Hematopoietic multipotent progenitor cell treated with erythropoietin and hydrocortisone succinate and interleukin-3 and kit ligand, for 4 days (in vitro differentiated cells): ENCODE results near the gene RYR2.

ENCODE experiments used
- DNase-seq: peaks from one replicate; pipeline ENCODE4 v3.0.0-alpha.2; 2015

The RYR2 gene

DNA sequence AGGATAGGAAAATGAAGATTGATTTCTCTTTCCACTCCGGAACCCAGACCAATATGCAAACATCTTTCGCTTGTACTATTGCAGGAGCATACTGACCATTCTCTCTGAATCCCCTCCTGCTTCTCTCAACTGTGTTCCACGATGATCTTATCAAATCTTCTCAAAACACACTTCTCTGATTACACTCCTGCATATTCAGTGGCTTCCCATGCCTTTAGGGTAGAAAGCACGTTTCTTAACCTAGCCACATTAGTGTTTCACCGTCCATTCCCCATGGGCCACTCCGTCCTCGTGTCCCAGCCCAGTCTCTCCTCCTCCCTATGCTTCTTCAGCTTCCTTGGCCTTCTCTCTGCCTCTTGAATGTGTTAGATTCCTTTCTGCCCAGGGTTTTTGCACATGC is 650.3 kb downstream of the RYR2 start:
- DNase-seq: no peak

DNA sequence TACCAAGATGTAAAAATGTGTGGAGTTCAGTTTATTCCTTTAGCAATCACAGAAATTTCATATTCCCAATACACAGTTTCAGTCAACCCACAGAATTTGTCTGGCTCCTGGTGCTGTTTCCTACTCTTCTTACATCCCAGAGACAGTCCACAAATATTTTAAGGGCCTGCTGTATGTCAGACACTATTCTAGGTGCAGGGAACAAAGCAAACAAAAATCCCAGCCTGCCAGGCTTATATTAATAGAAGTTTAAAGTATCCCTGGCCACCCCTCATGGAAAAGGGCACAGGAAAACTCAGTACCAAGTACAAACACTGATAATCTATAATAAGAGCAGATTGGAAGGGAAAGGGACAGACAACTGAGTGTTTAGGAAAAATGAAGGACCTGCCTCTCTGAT is 653.9 kb downstream of the RYR2 start:
- DNase-seq: no peak

DNA sequence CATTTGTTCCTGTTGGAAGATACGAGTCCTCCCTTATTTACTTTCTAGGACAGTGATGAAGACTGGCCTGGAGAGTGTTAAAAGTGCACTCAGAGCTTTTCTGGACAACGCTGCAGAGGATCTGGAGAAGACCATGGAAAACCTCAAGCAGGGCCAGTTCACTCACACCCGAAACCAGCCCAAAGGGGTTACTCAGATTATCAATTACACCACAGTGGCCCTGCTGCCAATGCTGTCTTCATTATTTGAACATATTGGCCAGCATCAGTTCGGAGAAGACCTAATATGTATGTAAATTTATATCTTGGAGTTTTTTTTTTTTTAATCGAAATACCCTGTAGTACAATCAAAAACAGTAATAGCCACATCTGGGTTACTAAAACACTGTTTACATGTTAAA is 658.2 kb downstream of the RYR2 start:
- DNase-seq: no peak

DNA sequence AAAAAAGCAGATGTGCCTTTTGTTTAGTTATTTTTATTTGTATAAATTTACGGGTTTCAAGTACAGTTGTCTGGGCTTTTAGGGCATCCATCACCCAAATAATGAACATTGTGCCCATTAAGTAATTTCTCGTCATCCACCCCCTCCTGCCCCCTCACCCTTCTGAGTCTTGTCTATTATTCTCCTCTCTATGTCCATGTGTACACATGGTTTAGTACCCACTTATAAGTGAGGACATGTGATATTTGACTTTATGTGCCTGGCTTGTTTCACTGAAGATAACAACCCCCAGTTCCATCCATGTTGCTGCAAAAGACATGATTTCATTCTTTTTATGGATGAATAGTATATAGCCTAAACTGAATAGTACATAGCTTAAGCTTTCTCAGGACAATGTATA is 659.5 kb downstream of the RYR2 start:
- no peak for DNase-seq

DNA sequence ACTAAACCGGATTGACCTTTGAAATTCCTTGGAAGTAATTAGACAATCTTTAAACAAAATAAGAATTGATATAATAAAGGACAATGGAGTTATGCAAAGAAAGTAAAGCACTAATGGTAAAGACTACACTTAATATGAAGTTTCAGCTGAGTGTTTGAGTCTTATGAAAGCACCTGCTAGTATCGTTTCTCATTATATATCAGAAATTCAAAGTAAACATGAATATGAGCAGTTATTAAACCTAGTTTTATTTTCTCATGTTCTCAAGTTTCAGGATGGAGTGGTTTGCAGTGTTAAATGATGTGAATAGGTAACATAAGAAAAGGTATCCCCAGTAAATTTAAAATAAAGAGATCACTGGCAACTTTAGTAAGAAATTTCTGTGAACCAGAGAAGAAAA is 660.2 kb downstream of the RYR2 start:
- no peak for DNase-seq

DNA sequence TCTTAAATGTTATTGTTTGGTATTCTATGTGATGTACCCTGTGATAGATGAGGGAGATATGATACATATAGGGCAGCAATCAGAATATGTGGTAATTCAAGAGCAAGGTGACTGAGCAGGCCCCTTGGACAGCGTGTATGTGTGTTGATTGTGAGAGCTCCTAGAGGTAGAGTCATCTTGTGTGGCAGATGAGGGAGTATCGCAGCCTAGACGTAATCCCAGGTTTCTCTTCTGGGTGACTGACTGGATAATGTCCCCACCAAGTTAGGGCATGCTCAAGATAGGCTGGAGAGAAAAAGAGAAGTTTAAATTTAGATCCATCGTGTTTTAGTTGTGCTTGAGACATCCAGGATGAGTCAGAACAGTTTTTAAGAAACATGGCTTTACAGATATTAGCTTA is 663.5 kb downstream of the RYR2 start:
- no peak for DNase-seq

DNA sequence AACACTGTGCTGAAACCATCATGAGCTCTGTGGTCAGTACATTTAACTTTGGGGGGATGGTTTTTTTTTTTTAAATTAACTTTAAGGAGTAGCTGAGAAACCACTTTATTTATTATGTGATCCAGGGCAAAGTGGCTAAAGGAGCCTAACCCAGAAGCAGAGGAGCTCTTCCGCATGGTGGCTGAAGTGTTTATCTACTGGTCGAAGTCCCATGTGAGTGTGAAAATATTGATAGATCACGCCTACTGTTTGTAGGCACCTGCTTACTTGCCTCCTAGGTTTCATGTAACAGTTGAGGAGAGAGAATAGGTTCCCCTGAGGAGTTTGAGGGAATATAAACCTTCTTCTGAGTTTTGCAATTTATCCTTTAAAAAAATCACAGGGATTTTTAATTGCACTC is 667.4 kb downstream of the RYR2 start:
- DNase-seq: no peak

DNA sequence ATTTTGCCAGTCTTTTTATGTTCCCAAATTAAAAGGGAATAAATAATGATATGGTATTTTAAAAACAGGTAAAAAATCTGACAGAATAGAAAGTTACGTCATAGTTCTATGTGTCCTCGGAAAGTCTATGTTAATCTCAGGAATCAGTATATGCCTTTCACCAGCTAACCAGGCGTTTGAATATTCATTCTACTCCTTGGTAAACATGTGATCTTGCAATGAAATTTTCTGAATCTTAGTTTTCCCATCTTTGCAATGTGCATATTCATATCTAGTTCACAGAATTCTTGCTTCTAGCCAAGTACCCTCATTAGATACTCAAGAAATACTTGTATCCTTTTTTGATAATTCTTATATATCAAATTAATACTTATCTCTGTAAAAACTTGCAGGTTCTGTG is 669.3 kb downstream of the RYR2 start:
- DNase-seq: no peak

DNA sequence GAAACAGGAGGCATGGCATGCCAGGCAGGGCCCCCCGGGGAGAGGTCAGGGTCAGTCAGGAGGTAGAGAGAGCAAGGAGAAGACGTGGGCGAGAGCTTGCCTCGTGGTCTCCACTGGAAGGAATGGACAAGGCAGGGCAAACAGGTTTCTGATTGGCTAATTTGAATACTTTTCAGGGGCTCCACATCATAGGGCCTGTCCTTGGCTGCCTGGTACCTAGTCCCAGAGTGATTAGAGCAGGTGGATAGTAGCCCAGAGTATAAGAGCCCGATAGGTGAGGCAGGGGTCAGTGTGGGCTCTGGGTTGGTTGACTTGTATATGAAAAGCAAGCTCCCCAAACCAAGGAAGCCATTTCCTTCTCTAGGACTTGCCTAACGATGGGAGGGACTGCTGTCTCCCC is 670.1 kb downstream of the RYR2 start:
- no peak for DNase-seq

DNA sequence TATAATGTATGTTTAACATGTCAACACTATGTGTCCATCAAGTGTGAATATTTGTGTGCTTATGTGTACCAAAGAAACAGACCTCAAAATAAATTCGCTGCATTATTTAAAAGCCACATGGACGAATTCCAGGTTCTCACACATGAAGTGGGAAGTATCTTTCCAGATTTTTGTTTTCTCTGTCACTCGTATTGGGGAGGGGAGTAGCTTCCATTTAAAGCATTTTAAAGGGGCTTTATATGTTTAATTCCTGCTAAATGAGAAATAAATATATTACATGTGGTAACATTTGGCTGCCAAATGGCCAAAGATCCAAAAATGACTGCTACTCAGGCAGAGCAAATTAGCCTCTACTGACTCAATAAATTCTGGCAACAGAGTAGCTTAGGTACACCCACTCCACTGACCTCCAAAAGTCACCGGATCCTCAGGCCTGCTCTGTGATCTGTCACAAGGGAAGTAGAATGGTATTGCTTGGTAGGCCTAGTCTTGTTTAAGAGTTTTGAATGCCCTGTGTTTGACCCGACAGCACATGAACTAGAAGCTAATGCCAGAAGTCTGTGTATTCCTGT is 670.7 kb downstream of the RYR2 start:
- no peak for DNase-seq

DNA sequence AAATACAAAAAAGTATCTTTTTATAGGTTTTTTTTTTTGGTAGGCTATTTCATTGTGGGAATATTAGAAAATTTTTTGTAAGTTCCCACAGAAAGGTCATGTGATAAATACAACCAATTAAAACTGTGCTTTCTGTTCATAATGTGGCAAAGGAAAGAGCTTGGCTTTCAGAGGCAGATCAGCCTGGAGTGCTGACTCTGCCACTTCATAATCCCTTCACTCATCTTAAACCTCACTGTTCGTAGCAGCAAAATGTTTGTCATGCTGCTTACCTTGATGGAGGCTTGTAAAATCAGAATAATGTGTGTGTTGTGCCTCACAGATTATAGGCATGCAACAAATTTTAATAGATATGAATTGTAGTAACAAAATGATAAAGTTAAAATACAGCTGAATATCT is 671.9 kb downstream of the RYR2 start:
- no peak for DNase-seq

DNA sequence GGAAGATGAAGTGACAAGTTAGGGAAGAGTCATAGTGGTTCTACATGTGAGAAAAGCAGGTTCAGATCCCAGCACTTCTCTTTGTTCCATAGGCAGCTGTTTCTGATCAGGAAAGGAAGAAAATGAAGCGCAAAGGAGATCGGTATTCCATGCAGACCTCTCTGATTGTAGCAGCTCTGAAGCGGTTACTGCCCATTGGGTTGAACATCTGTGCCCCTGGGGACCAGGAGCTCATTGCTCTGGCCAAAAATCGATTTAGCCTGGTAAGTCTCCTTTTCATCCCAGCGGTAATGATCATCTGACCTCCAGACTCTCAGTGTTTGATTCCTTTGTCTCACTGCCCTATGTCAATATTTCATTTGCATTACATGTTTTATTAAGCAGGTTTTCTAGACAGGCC is 675.1 kb downstream of the RYR2 start:
- DNase-seq: no peak

DNA sequence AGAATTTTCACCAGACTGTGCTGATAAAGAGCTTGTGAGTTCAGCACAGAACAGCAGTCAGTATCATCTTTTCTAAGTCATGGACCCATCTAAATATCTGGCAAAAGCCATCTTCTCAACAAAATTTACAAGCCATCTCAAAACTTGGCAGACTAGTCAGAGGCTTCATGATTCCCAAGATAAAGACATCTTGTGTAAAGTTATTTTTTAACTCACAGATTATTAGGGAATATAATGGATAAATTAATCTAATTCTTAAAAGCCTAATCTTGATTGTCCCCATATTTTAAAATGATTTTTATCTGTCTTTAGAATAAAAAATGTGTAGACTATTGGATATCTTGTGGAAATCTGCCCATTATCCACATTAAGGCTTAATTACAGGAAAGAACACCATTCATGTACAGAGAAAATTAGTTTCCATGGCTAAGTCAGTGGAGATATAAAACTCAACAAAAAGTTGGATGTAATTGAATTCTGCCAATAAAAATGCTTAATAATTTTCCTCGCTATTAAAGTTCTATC is 688.9 kb downstream of the RYR2 start:
- DNase-seq: no peak

DNA sequence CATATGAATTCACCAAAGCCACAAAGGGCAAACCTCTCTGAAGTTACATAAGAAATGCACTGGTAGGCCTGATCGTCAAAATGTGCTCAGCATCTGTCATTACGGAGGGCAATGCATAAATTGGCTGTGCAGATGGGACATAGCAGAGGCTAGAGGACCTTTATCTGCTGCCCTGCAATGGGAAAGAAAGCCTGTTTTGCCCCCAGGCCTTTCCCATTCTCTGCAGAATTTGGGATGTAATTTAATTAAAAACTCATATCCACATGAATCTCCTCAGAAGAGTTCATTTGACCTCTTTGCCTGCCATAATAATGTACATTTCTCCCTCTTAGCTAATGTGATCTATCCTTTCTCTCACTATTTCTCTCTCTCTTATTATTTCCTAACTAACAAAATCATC is 690.7 kb downstream of the RYR2 start:
- no peak for DNase-seq

DNA sequence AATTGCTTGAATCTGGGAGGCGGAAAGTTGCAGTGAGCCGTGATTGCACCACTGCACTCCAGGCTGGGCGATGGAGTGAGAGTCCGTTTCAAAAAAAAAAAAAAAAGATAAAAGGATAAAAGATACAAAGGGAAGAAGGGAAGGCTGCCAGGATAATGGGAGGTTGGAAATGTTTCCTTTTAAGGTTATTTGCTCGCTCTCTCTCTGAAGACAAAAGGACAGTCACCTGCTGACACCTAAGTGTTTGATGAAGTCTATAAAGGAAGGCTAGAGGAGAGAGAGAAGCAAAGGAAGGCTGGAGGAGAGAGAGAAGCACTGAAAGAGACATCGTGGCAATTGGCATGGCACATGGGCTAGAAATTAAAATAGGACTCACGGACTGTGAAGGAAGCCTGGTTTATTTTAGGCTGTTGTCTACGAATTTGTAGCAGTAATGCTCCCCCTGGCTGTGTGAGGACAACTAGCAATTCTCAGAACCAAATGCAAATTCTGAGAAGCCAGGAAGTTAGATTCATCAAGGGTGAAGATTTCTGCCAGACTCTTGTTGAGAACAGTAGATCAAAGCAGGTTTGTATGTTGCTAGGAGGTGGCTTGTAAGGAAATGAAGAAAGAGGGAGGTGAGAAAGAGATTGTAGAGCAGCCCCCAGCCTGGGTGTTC is 694.5 kb downstream of the RYR2 start:
- DNase-seq: peak; percentile 76

DNA sequence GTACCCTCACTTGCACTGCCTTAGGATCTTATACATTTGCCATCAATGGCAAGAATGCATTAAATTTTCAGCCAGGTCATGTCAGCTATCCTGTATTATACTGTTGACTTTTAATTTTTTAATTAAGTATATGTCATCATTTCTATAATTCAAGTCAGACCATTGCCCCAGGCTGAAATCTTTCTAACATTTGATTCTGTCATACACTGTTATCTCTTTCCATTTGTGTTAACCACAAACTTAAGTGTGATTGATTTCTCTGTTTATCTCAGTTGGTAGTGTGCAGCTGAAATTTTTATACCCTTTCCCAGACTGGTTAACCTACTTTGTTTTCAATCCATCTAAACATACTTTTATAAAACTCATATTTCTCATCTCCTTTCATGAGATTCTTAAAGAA is 695.5 kb downstream of the RYR2 start:
- DNase-seq: peak; percentile 2

DNA sequence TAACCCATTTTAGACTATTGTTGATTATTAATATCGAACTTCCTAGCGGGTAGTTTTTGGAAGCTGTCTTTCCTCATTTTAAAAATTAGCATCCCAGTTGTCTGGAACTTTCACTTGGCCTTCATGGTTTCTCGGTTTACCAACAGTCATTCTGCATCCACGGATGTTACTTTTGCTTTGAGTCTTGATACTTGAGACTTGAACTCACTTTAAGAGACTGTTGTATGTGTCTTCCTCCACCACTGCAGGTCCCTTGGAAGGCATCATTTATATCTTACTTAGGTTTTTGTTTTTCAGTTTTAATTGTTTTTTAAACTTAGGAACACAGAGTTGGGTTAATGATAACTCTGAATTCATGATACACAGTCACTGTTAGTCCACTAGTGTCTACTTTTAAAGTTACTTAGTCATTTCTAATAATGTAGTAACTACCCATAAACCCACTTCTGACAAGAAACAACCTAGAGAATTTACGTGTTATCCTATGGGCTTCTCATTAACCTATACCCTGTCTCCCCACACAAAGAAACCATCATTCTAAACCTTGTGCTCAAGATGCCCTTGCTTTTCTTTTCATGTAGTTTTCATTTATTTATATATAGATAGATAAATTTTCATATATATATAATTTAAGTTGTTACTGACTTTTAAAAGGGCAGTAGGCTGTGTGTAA is 696.1 kb downstream of the RYR2 start:
- DNase-seq: no peak

DNA sequence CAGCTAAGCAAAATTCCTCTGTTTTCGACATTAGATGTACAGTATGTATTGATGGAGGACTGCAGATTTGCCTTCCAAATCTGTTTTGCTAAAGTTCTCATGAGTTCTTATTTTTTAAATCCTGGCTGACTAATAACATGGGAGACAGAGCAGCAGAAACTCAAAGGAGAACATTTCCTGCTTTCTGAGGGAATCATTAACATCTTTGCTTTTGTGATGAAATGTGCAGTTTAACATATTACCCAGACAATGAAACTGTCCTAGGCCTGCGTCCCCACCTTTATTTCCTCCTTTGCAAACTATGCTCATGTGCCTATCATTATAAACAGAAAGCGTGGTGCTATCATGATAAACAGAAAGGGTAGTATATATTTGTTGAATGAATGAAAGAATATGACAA is 698.9 kb downstream of the RYR2 start:
- no peak for DNase-seq

DNA sequence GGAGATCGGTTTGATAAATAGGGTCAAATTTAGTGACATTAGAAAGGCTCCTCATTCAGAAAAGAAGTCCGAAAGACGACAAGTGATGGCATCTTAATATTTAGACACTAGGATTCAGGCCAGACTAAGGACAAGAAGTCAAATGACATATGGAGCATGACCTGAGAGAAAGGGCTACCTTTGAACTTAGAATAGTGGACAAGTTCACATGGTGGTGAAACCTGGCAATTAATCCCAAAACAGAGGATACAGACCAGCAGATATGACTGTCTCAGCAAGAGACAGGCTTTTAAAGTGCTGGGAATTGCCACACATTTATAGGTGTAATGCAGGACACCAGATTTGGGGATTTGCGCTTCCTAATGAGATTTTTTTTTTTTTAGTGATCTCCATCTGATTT is 703.6 kb downstream of the RYR2 start:
- no peak for DNase-seq

DNA sequence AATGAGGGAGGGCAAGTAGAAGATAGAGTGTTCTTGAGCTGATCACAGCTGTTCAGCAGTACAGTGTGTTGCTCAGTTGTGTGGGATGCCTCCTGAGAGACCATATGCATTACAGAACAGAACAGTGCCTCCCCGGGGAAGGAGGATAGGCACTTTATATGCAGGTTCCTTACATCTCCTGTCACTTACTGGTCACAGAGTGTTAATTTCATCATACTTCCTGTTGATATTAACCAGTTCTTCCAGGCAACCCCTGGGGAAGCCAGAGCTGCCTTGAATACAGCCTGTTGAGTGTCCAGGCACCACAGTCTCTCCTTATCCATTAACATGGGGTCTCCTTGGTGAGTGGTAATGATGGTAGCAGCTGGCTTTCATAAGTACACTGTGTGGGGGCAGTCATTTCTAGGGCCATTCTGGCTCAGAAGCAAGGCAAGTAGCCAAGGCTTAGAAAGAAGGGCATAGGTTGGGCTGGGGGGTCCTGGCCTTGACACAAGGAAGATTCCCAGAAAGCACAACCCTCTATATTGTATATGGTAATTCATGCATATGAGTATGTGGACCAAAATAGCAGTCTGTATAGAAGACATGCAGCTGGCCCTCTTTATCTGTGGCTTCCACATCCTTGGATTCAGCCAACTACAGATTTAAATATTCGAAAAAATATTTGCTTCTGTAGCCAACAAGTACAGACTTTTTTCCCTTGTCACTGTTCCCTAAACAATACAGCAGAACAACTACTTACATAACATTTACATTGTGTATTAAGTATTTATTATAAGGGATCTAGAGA is 706.4 kb downstream of the RYR2 start:
- DNase-seq: peak; percentile 1

DNA sequence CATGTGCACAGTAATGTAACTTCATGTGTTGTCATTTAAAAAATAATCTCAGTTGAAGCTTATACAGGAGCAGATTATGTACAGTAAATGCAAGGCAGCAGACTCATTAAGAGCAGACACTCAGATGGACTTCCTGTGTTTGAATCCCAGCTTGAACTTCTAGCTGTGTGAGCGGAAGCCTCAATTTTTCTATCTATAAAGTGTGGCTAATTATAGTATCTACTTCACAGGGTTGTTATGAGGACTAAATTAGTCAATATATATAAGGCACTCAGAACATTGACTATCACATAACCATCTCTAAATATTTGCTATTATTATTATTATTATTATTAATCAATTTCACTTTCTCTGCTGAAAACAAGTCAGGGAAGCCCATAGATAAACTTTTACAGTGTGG is 707.1 kb downstream of the RYR2 start:
- DNase-seq: no peak

DNA sequence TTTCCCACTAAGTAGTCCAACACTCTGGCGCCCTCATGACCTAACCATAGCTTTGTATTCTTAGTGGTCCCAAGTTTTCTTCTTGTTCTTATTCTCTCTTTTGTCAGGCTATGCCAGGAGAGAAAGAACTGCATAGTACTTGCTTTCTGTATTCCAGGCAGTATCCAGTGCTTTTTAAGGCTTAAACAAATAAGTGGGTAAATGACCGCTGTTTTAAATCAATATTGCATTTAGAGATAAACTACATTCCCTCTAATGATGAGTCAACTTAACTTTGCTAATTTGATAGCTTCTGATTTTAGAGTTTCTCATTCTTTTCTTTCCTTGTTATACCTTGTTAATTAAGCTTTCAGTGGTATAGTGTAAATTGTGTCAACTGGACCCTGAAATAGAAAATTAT is 709.1 kb downstream of the RYR2 start:
- no peak for DNase-seq

DNA sequence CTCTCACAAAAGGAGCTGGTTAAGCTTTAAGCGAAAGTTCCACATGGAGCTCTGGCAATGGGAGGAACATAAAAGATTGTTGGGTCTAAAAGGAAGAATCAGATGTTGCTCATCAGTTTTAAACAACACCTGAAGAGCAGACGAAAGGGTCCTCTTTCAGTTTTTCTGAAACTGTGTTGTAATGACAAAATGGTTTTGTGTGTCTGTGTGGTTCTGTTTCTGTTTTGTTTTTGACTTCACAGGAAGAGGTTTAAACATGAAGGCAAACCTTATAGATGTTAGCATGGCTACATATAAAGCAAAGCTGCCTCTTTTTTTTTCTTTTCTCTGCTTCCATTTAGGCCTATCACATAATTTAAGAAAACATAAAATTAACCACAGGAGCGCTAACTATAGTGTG is 712.6 kb downstream of the RYR2 start:
- DNase-seq: no peak
